HCT116 (cell line): ENCODE results near the gene NEK8. TPM values are rescaled to one million over a fixed set of nuclear protein-coding genes. Genes with fewer than 3 reads are reported as not detected.

ENCODE experiments used
- ATAC-seq: fragments of 200-7000 bp; cut with Tn5 transposase; 2 replicates; pipeline ENCODE4 v1.9.1; 2020; ENCODE audit warnings: mild to moderate bottlenecking, moderate library complexity
- BruUV-seq: library from RNA; stranded (reverse); fragments of 400-500 nt; replicated peaks from 2 replicates; lab custom pipeline; 2021; lab: Mats Ljungman, UMichigan
- CTCF ChIA-PET: fragments of 300-600 bp; sonication (Branson Sonifier 250); formaldehyde crosslinking; loops from one replicate; lab custom pipeline; 2021; ENCODE audit warnings: antibody characterized with exemption; lab: Charles Lee
- POLR2A ChIA-PET: fragments of 300-600, 350-600 bp; sonication (Branson Sonifier 250); formaldehyde crosslinking; loops from one replicate; lab custom pipeline; 2021; ENCODE audit warnings: antibody characterized with exemption; lab: Charles Lee
- RAD21 ChIA-PET, 2 experiments: fragments of 300-600 bp; sonication (Branson Sonifier 250); formaldehyde crosslinking; loops; one replicate each; lab custom pipeline; 2023; ENCODE audit warnings: low total read pairs in 2 of 2; ENCODE audit not compliant: uncharacterized antibody in 2 of 2, unreplicated experiment in 2 of 2, low non-redundant PET in 1 of 2; lab: Charles Lee
- DNase-seq: peaks from one replicate; pipeline ENCODE4 v3.0.0-alpha.2; 2010; ENCODE audit warnings: low read depth, low spot score
- H2AFZ ChIP-seq: fragments of 200-600 bp; shearing (Covaris generic), sonication (generic); 2 replicates; pipeline ENCODE4 v1.6.1; 2017; ENCODE audit warnings: low read depth, mixed run types, mixed read lengths, antibody characterized with exemption, low read length; ENCODE audit not compliant: poor library complexity, severe bottlenecking
- H3K27ac ChIP-seq: 2 replicates; pipeline ENCODE4 v1.5.1; 2012; ENCODE audit warnings: low read depth, low read length
- H3K27me3 ChIP-seq: fragments of 200-600 bp; sonication (generic); 2 replicates; pipeline ENCODE4 v1.6.1; 2016; ENCODE audit warnings: mixed run types, low read length, mixed read lengths; ENCODE audit not compliant: insufficient read depth
- H3K36me3 ChIP-seq, 2 experiments: fragments of 200-500 bp in 1 of 2; fragments of 200-600 bp in 1 of 2; sonication (Bioruptor generic) in 1 of 2; sonication (generic) in 1 of 2; 2 replicates each; pipeline versions ENCODE4 v1.5.1 to v1.6.1; 2014 to 2016; ENCODE audit warnings: low read length in 2 of 2, inconsistent platforms in 1 of 2, mixed read lengths in 1 of 2, mixed run types in 1 of 2; ENCODE audit not compliant: insufficient read depth in 2 of 2, control insufficient read depth in 1 of 2
- H3K4me1 ChIP-seq, 2 experiments: fragments of 200-600 bp in 1 of 2; sonication (generic) in 1 of 2; 2 replicates each; pipeline versions ENCODE4 v1.5.1 to v1.6.1; 2012 to 2017; ENCODE audit warnings: low read length in 2 of 2, inconsistent platforms in 1 of 2, mild to moderate bottlenecking in 1 of 2, mixed read lengths in 1 of 2, mixed run types in 1 of 2, moderate library complexity in 1 of 2; ENCODE audit not compliant: insufficient read depth in 2 of 2, control insufficient read depth in 1 of 2
- H3K4me2 ChIP-seq: fragments of 200-600 bp; sonication (generic); 2 replicates; pipeline ENCODE4 v1.6.1; 2017; ENCODE audit warnings: mixed run types, low read length, mixed read lengths
- H3K4me3 ChIP-seq, 2 experiments: fragments of 200-600 bp in 1 of 2; sonication (generic) in 1 of 2; replicated peaks in 1 of 2; 2 replicates each; pipeline ENCODE4 v1.5.1; 2011 to 2016; ENCODE audit warnings: low read length in 2 of 2, control low read depth in 1 of 2, low read depth in 1 of 2, mild to moderate bottlenecking in 1 of 2, mixed read lengths in 1 of 2, mixed run types in 1 of 2
- H3K79me2 ChIP-seq: fragments of 200-600 bp; sonication (generic); 2 replicates; pipeline ENCODE4 v1.6.1; 2017; ENCODE audit warnings: mild to moderate bottlenecking, mixed run types, low read length, moderate library complexity, mixed read lengths; ENCODE audit not compliant: insufficient read depth
- H3K9ac ChIP-seq: fragments of 200-600 bp; sonication (generic); 2 replicates; pipeline ENCODE4 v1.6.1; 2016; ENCODE audit warnings: low read length, mixed read lengths
- H3K9me2 ChIP-seq: fragments of 200-600 bp; sonication (generic), shearing (Covaris generic); 2 replicates; pipeline ENCODE4 v1.6.1; 2017; ENCODE audit warnings: mixed run types, mild to moderate bottlenecking, moderate library complexity; ENCODE audit not compliant: insufficient read depth
- H3K9me3 ChIP-seq, 2 experiments: fragments of 200-500 bp in 1 of 2; fragments of 200-600 bp in 1 of 2; sonication (Bioruptor generic) in 1 of 2; sonication (generic) in 1 of 2; 2 replicates each; pipeline ENCODE4 v1.6.1; 2014 to 2017; ENCODE audit warnings: low read length in 2 of 2, mixed read lengths in 2 of 2, inconsistent platforms in 1 of 2, low read depth in 1 of 2, mild to moderate bottlenecking in 1 of 2, mixed run types in 1 of 2, moderate library complexity in 1 of 2; ENCODE audit not compliant: control insufficient read depth in 1 of 2, insufficient read depth in 1 of 2
- H4K20me1 ChIP-seq: fragments of 200-600 bp; sonication (generic), shearing (Covaris generic); 2 replicates; pipeline ENCODE4 v1.6.1; 2017; ENCODE audit warnings: mixed run types, mild to moderate bottlenecking, moderate library complexity; ENCODE audit not compliant: insufficient read depth
- ATF3 ChIP-seq: IDR thresholded peaks from 2 replicates; pipeline ENCODE4 v1.6.1; 2012
- CBX3 ChIP-seq: IDR thresholded peaks from 2 replicates; pipeline ENCODE4 v1.6.1; 2012; ENCODE audit warnings: low read depth
- EGR1 ChIP-seq: IDR thresholded peaks from 2 replicates; pipeline ENCODE4 v1.6.1; 2012; ENCODE audit warnings: low read depth
- EZH2 ChIP-seq: fragments of 200-600 bp; sonication (generic); IDR thresholded peaks from 2 replicates; pipeline ENCODE4 v1.6.1; 2017; ENCODE audit warnings: antibody characterized with exemption, mixed run types
- FOSL1 ChIP-seq: IDR thresholded peaks from 2 replicates; pipeline ENCODE4 v1.6.1; 2012; ENCODE audit warnings: low read depth
- JUND ChIP-seq: IDR thresholded peaks from 2 replicates; pipeline ENCODE4 v1.6.1; 2012
- MAX ChIP-seq: IDR thresholded peaks from 2 replicates; pipeline ENCODE4 v1.6.1; 2012
- POLR2A ChIP-seq: IDR thresholded peaks from 2 replicates; pipeline ENCODE4 v1.7.0; 2011; ENCODE audit warnings: borderline replicate concordance; ENCODE audit not compliant: insufficient read depth, insufficient read length; ENCODE audit errors: extremely low read depth
- POLR2AphosphoS5 ChIP-seq: IDR thresholded peaks from 2 replicates; pipeline ENCODE4 v1.6.1; 2011; ENCODE audit warnings: mild to moderate bottlenecking, low read depth, low read length, moderate library complexity
- SRF ChIP-seq: IDR thresholded peaks from 2 replicates; pipeline ENCODE4 v1.6.1; 2012; ENCODE audit warnings: low read depth
- ZBTB33 ChIP-seq: IDR thresholded peaks from 2 replicates; pipeline ENCODE4 v1.6.1; 2011; ENCODE audit warnings: mild to moderate bottlenecking, low read length, moderate library complexity; ENCODE audit not compliant: insufficient replicate concordance; ENCODE audit errors: extremely low read depth
- intact Hi-C: fragments of 100-400 bp; cut with micrococcal nuclease; formaldehyde crosslinking; loops from 2 replicates; pipeline ENCODE4 v1.10.0; 2022
- total RNA-seq: library from RNA; stranded (reverse); gene quantifications from one replicate; pipeline ENCODE4 v1.2.1, GENCODE V29; 2021; ENCODE audit not compliant: unreplicated experiment

The NEK8 gene
- total RNA-seq, 1 experiment from 2014 or later: 7.0 TPM

GRCh38 chr17:28773736-28774135 is 45.1 kb downstream of the NEK8 start:
- H3K9ac ChIP-seq: no peak overlapping the region
- no peak overlapping the region for H3K4me2 ChIP-seq
- POLR2A ChIA-PET: interaction anchor here (1.0 kb wide), 1 partner anchor 14 kb away, joined by 3 read pairs; no protein-coding TSS in a partner anchor
- H3K4me3 ChIP-seq: no peak overlapping the region
- intact Hi-C loops: no loop called here
- no peak overlapping the region for H2AFZ ChIP-seq
- H3K79me2 ChIP-seq: peaks cover 33% of the 10 kb centered on the region
- no peak overlapping the region for H3K27ac ChIP-seq
- H4K20me1 ChIP-seq: no peaks in the 10 kb centered on the region
- H3K36me3 ChIP-seq: no peaks in the 10 kb centered on the region
- no peaks in the 10 kb centered on the region for H3K9me2 ChIP-seq
- DNase-seq (no peak), ATAC-seq (no peak)
- H3K4me1 ChIP-seq: no peaks in the 10 kb centered on the region
- H3K9me3 ChIP-seq: no peaks in the 10 kb centered on the region
- no TSS peak for BruUV-seq
- H3K27me3 ChIP-seq: no peaks in the 10 kb centered on the region
- RAD21 ChIA-PET: interaction anchor here in 1 of 2 experiments (0.7 kb wide), 1 partner anchor 59 kb away, joined by 3 read pairs; no protein-coding TSS in a partner anchor
- CTCF ChIA-PET: interaction anchor here (4.5 kb wide), 1 partner anchor 10 kb away, joined by 31 read pairs; no protein-coding TSS in a partner anchor
- TF ChIP-seq FOSL1 (no peak), MAX (no peak), JUND (no peak), POLR2A (no peak), ATF3 (no peak), POLR2AphosphoS5 (no peak), SRF (no peak), EZH2 (no peak), ZBTB33 (no peak), EGR1 (no peak), CBX3 (no peak)
